Activated naive CD4-positive, alpha-beta T cell treated with anti-CD3 and anti-CD28 coated beads, Interleukin-2, amount 50 U/mL, for 24 hours (primary cell): ENCODE measurements around the gene CTXND1.

ENCODE experiments used
- H3K27ac Mint-ChIP-seq: one replicate; pipeline ENCODE4 v1.8.0; 2021; ENCODE audit warnings: mild to moderate bottlenecking, mixed read lengths
- H3K27me3 Mint-ChIP-seq: one replicate; pipeline ENCODE4 v1.8.0; 2021; ENCODE audit warnings: mixed read lengths
- H3K36me3 Mint-ChIP-seq: one replicate; pipeline ENCODE4 v1.8.0; 2021; ENCODE audit warnings: mixed read lengths
- H3K4me1 Mint-ChIP-seq: one replicate; pipeline ENCODE4 v1.8.0; 2021; ENCODE audit warnings: mixed read lengths
- H3K4me3 Mint-ChIP-seq: one replicate; pipeline ENCODE4 v1.8.0; 2021; ENCODE audit warnings: mild to moderate bottlenecking, mixed read lengths
- H3K9me3 Mint-ChIP-seq: one replicate; pipeline ENCODE4 v1.8.0; 2021; ENCODE audit warnings: mixed read lengths

Gene CTXND1

DNA sequence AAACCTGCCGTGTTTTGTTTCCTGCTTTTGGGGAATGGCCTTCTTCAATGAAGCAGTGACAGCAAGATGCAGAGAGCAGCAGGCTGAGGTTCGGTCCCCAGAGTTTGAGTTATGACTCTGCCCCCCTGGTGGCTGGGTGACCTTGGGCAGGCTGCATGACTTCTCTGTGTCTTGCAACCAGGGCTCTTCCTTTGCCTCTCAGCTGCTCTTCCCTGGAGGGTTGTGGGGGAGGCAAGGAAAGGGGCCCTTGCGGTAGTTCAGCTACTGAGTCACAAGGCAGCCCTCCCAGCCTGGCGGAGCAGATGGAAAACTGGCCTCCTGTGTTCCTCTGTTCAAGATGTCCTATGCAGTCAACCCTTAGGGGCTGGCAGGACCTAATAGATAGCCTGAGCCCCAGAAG is 17.1 kb downstream of the CTXND1 start:
- H3K27me3 Mint-ChIP-seq, result peaks cover 17% of the 10 kb centered on the region
- no peaks in the 10 kb centered on the region for H3K4me1 Mint-ChIP-seq
- no peak overlapping the region for H3K27ac Mint-ChIP-seq
- no peaks in the 10 kb centered on the region for H3K9me3 Mint-ChIP-seq
- no peaks in the 10 kb centered on the region for H3K36me3 Mint-ChIP-seq
- no peak overlapping the region for H3K4me3 Mint-ChIP-seq

DNA sequence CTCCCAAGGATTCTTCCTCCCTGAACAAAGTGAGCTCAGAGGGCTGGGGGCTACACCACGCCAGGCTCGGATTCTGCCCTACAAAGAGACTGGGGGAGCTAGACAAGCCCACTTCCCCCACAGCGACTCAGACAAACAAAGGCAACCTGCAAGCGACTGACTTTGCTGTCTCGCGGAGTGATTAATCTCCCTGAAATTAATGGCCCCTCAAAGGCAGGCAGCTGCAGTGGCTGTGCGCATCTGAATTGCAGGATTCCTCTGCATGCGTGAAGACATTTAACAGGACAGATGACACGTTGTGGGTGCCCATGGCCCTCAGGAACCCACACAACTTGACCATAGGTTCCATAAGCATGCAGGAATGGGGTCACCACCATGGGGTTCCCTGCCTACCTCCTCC is 18.4 kb downstream of the CTXND1 start:
- Mint-ChIP-seq H3K27ac (no peak overlapping the region), H3K4me1 (no peaks in the 10 kb centered on the region), H3K27me3 (peaks cover 15% of the 10 kb centered on the region), H3K4me3 (no peak overlapping the region), H3K36me3 (no peaks in the 10 kb centered on the region), H3K9me3 (no peaks in the 10 kb centered on the region)

DNA sequence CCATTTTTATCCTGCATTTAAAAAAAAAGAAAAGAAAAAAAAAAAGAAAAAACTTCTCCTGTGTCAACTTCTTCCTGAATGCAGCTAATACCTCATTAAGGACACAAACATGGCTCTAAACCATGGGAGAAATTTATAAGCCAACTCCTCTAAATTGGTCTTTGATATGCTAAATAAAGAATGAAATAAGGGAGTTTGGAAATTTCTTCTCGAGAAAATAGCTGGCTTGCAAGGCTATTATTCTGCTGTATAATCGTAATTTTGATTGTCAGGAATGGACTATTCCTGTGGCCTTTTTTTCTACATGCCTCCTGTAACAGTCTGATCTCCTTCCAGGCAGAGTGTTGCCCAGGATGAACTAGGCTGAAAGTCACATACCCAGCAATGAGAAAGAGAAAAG is 20.6 kb downstream of the CTXND1 start:
- Mint-ChIP-seq H3K36me3 (no peaks in the 10 kb centered on the region), H3K27me3 (peaks cover 25% of the 10 kb centered on the region), H3K9me3 (no peaks in the 10 kb centered on the region), H3K4me3 (no peak overlapping the region), H3K27ac (no peak overlapping the region), H3K4me1 (no peaks in the 10 kb centered on the region)

DNA sequence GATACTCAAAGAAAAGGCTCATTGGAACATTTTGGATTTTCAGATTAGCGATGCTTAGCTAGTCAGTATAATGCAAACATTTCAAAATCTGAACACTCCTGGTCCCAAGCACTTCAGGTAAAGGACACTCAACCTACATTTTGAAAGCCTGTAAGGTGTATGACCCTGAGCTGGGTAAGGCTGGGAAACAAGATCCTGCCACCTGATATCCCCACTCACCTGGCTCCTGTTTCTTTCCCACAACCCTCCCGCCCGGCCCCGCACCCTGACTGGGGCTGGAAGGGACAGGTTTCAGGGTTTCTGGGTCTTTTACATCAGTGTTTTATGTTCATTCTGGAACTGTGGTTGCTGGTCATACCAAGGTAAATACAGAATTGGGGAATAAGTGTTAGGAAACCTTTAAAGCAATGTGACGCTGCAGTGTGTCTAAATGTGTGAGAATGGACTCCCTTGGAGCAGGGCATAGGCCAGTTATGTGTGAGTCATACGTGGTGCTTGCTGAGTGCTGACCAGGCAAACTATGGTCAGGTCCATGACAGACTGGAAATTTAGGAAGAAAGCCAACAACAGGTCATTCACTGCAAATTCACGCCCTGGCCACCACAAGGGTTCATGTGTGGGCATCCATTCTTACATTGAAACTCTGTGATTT is 22.9 kb downstream of the CTXND1 start:
- H3K27me3 Mint-ChIP-seq, result peaks cover 33% of the 10 kb centered on the region

DNA sequence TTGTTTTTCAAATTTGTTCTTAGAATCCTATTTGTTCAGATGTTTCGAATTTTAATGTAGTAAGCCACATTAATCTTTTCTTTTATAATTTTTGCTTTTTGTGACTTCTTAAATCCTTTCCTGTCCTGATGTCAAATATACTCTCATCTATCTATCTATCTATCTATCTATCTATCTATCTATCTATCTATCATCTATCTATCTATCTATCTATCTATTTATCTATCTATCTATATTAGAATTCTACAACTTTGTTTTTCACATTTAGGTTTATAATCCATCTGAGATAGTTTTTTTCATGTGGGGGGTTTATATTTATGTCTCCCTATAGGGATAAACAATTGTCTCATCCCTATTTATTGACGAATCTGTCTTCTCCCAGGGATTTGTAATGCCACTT is 32.1 kb downstream of the CTXND1 start:
- Mint-ChIP-seq H3K9me3 (no peaks in the 10 kb centered on the region), H3K4me3 (no peak overlapping the region), H3K36me3 (no peaks in the 10 kb centered on the region), H3K27me3 (peaks cover 6% of the 10 kb centered on the region), H3K27ac (no peak overlapping the region), H3K4me1 (no peaks in the 10 kb centered on the region)

More for the DNA sequence above, 22.9 kb downstream of the CTXND1 start:
- peaks cover 1% of the 10 kb centered on the region for H3K36me3 Mint-ChIP-seq
- H3K4me3 Mint-ChIP-seq, result no peak overlapping the region
- H3K9me3 Mint-ChIP-seq, result no peaks in the 10 kb centered on the region
- no peaks in the 10 kb centered on the region for H3K4me1 Mint-ChIP-seq
- no peak overlapping the region for H3K27ac Mint-ChIP-seq

DNA sequence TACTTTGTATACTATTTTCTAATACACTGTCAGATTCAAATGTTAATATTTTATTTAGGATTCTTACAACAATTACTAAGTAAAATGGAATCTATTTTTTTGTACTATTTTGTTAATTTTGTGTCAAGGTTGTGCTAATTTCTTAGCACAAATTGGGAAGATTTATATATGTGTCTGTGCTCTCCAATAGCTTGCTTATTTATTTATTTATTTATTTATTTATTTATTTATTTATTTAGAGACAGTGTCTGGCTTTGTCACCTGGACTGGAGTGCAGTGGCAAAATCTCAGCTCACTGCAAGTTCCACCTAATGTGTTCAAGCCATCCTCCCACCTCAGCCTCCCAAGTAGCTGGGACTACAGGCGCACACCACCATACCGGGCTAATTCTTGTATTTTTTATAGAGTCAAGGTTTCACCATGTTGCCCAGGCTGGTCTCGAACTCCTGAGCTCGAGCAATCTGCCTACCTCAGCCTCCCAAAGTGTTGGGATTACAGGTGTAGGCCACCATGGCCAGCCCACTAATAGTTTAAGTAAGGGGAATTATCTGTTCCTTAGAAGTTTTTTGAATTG is 34.6 kb downstream of the CTXND1 start:
- Mint-ChIP-seq H3K4me1 (no peaks in the 10 kb centered on the region), H3K36me3 (no peaks in the 10 kb centered on the region), H3K4me3 (no peak overlapping the region), H3K9me3 (no peaks in the 10 kb centered on the region), H3K27me3 (peaks cover 6% of the 10 kb centered on the region), H3K27ac (no peak overlapping the region)

DNA sequence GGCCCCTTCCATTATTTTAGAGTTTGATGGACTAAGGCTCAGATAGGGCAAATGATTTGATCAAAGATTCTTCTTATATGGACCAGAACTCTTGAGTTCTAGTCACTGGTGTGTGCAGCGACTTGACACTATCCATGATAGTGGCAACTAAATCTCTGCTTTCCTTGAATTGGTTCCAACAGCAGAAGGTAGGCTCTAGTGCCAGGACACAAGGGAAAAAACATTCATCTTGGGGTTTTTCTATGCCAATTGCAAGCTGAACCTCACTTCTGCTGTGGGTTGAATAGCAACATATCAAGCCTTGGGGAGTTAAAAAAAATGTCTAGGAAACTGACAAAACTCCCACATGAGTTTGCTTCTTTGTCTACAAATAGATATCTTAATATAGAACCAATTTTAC is 35.1 kb downstream of the CTXND1 start:
- Mint-ChIP-seq H3K4me1 (no peaks in the 10 kb centered on the region), H3K36me3 (no peaks in the 10 kb centered on the region)

DNA sequence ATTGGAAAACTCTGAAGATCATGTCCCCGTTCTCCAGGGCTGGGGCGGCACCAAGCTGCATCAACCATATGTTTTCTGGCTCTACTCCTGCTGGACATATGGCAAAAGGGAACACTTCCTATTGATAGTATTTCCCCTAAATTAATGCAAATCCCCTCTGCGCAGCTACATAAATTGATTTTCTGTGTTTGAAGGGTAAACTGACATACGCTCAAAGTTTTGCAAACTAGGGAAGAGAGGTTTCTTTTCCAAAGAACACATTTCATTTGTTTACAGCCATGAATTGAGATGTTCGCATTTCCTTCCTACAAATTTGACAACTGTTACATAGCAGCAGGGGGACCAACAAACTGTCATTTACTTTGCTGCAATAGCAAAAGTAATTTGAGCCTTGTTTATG is 35.9 kb downstream of the CTXND1 start:
- Mint-ChIP-seq H3K4me1 (no peaks in the 10 kb centered on the region), H3K4me3 (no peak overlapping the region), H3K36me3 (no peaks in the 10 kb centered on the region), H3K27ac (no peak overlapping the region), H3K9me3 (no peaks in the 10 kb centered on the region), H3K27me3 (peaks cover 5% of the 10 kb centered on the region)

More for the DNA sequence above, 35.1 kb downstream of the CTXND1 start:
- H3K27ac Mint-ChIP-seq, result no peak overlapping the region
- H3K4me3 Mint-ChIP-seq, result no peak overlapping the region
- no peaks in the 10 kb centered on the region for H3K9me3 Mint-ChIP-seq
- peaks cover 6% of the 10 kb centered on the region for H3K27me3 Mint-ChIP-seq

DNA sequence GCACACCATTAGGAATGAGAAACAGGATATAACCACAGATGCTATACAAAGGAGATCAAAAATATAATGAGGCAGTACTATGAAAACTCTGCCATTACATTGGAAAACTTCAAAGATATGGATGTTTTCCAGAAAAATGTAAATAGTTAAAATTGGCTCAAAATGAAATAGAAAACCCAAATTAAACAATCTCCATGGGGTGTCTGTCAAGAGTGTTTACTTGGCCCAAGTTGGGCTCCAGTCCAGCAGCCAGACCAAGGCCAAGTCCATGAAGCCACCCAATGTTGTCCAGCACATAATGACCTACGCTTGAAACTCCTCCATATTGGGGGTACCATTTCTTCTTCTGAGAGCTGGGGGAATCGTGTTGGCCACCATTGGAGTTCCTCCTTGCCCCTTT is 37.1 kb downstream of the CTXND1 start:
- no peak overlapping the region for H3K4me3 Mint-ChIP-seq
- no peaks in the 10 kb centered on the region for H3K9me3 Mint-ChIP-seq
- peaks cover 5% of the 10 kb centered on the region for H3K27me3 Mint-ChIP-seq
- H3K4me1 Mint-ChIP-seq, result no peaks in the 10 kb centered on the region
- H3K27ac Mint-ChIP-seq, result no peak overlapping the region
- no peaks in the 10 kb centered on the region for H3K36me3 Mint-ChIP-seq

DNA sequence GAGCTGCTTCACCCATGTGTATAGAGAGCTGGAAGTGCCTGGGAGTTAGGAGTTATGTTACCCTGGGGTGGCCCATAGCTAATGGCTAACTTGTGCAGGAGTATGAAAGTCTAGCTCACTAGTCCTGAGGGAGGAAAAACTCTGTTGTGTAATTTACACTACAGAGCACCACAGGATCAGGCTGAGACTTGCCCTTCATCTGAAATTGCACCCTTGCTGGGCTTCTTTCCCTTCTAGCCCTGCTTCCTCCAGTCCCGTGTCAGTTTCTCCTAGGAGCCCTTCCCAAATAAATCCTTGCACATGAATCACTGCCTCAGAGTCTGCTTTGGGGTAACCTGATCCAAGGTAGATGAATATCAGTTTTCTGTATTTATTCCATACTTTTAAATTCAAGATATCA is 40.0 kb downstream of the CTXND1 start:
- H3K9me3 Mint-ChIP-seq, result no peaks in the 10 kb centered on the region
- H3K36me3 Mint-ChIP-seq, result no peaks in the 10 kb centered on the region
- no peaks in the 10 kb centered on the region for H3K4me1 Mint-ChIP-seq
- H3K4me3 Mint-ChIP-seq, result no peak overlapping the region
- peaks cover 9% of the 10 kb centered on the region for H3K27me3 Mint-ChIP-seq
- H3K27ac Mint-ChIP-seq, result no peak overlapping the region

DNA sequence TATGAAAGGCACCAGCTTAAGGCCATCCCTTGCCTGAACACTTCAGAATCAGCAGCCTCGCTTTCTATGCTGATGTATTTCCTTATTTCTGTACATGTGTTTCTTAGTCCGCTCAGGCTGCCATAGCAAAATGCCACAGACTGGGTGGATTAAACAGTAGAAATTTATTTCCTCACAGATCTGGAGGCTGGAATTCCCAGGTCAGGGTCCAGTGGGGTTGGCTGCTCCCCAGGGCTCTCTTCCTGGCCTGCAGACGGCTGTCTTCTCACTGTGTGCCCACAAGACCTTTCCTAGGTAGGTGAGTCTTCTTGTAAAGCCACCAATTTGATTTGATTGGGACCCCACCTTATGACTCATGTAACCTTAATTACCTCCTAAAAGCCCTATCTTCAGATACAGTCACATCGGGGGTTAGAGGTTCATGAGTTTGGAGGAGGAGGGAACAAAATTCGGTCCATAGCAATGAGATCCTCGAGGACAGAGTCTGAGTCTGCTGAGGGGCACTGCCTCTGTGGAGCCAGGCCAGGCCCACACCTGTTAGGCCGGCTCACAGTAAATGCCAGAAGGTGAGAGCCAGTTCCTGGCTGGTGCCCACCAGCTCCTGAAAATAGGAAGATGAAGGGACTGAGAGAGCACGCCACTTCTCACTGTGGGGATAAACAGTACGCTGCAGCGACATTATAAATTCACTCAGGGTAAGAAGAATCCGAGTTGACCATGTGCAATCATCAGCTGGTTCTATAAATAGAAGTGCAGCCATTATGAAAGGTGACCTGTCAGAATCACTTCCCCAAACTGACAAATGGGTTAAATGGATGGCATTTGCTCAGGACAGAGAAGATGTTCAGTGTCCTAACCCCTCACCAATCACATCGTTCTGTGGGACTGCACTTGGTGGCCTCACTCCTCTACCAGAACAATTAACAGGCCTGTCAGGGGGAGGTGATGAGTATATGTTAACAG is 41.1 kb downstream of the CTXND1 start:
- H3K27me3 Mint-ChIP-seq, result peaks cover 12% of the 10 kb centered on the region
- H3K4me1 Mint-ChIP-seq, result no peaks in the 10 kb centered on the region
- H3K4me3 Mint-ChIP-seq, result no peak overlapping the region
- no peak overlapping the region for H3K27ac Mint-ChIP-seq
- H3K36me3 Mint-ChIP-seq, result no peaks in the 10 kb centered on the region
- no peaks in the 10 kb centered on the region for H3K9me3 Mint-ChIP-seq

DNA sequence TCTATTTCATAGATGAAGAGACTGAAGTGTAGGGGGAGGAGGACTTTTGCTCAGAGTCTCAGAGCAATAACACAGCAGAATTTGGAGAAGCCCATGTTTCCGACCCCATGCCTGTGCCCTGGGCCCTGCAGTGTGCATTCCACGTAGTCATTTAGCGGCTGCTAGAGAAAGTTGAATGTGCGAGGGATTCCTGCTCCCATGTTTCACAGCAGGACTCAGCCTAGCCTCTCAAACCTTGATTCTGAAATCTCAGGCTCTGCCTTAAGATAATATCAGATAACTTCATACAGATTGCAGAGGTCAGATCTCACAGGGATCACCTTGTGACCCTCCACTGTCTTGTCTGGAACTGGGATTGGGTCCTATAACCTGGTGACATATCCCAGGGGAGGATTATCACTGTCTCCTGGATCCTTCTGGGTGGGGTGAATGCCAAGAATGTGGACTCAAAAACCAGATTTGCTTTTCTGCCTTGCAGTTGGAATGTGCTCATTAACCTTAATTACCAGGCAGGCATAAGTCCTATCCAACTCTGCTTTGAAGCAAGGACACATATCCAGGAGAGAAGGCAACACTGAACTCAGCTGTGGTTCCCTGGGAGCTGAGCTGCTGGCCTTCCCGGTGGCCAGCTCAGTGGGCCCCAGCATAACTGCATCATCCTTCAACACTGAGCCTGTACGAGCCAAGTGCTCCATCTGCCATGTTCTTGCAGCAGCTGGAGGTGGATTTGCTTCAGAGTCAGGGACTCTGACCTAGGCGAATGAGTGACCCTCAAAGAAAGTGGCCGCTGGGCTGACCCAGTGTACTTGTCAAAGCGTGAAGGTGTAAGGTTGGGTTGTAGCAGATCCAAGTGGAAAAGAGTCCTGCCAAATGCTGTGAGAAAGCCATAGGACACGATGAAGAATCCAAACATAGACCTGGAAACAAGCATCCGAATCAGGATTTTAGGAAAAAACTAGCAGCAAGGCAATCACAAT is 43.0 kb downstream of the CTXND1 start:
- no peaks in the 10 kb centered on the region for H3K9me3 Mint-ChIP-seq
- H3K27ac Mint-ChIP-seq, result no peak overlapping the region
- no peaks in the 10 kb centered on the region for H3K36me3 Mint-ChIP-seq
- H3K4me1 Mint-ChIP-seq, result no peaks in the 10 kb centered on the region
- H3K4me3 Mint-ChIP-seq, result no peak overlapping the region
- peaks cover 15% of the 10 kb centered on the region for H3K27me3 Mint-ChIP-seq

DNA sequence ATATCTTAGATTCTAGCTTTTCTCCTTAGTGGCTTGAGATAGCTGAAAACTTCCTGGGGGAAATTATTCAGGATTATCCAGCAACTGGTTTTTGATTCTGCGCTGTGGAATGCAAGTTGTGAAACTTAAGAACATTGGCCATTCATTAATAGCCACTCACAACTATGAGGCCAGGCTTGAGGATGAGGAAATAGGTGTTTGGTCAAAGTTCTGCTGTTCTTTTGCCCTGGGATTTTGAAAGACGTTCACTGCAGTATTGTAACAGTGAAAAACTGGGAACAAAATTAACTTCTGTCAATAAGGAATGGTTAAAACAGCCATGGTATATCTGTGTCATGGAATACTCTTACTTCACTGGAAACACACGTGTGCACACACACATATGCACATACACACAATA is 44.1 kb downstream of the CTXND1 start:
- Mint-ChIP-seq H3K9me3 (no peaks in the 10 kb centered on the region), H3K36me3 (no peaks in the 10 kb centered on the region), H3K27ac (no peak overlapping the region), H3K4me1 (no peaks in the 10 kb centered on the region), H3K27me3 (peaks cover 10% of the 10 kb centered on the region), H3K4me3 (no peak overlapping the region)

DNA sequence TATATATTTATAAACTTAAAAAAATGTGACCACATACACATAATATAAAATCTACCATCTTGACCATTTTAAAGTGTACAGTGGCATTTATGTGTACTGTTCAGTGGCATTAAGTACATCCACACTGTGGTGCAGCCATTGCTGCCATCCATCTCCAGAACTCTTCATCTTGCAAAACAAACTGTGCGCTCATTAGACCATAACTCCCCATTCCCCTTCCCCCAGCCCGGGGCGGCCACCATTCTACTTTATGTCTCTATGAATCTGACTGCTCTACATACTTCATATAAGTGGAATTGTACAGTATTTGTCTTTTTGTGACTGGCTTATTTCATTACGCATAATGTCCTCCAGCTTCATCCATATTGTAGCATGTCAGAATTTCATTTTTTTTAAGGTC is 47.8 kb downstream of the CTXND1 start:
- Mint-ChIP-seq H3K27me3 (peaks cover 11% of the 10 kb centered on the region), H3K4me1 (no peaks in the 10 kb centered on the region), H3K4me3 (no peak overlapping the region), H3K9me3 (no peaks in the 10 kb centered on the region), H3K27ac (no peak overlapping the region), H3K36me3 (no peaks in the 10 kb centered on the region)

DNA sequence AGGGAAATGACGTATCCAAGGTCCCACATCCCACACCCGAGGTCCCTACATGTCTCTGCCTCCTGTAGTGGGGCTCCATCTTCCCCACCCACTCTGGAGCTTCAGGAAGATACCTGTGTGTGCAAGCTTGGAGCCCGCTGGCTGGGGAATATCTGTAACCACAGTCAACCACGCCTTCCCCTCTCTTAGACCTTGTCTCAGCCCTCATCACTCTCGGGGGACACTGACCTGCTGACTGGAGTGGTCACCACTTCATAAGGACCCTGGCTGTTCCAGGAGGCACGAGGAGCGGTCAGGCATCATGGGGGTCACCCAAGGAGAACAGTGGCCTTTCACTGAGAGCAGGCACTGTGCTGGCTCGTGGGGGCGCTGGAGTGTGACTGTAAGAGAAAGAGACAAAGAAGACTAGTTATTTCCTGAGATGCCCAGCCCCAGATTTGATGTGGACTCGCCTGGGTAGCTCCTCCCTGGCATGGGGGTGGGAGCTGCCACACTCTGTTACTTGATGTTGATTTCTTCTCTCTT is 48.6 kb downstream of the CTXND1 start:
- Mint-ChIP-seq H3K27ac (no peak overlapping the region), H3K9me3 (no peaks in the 10 kb centered on the region), H3K36me3 (no peaks in the 10 kb centered on the region), H3K27me3 (peaks cover 11% of the 10 kb centered on the region), H3K4me3 (no peak overlapping the region), H3K4me1 (no peaks in the 10 kb centered on the region)
